ENCODE data around the gene ACTR3C.
"Not testable (repeated sequence)": the region's sequence is repeated elsewhere in the genome, so short reads cannot be mapped to it uniquely, and the experiment has no call there.

DNA sequence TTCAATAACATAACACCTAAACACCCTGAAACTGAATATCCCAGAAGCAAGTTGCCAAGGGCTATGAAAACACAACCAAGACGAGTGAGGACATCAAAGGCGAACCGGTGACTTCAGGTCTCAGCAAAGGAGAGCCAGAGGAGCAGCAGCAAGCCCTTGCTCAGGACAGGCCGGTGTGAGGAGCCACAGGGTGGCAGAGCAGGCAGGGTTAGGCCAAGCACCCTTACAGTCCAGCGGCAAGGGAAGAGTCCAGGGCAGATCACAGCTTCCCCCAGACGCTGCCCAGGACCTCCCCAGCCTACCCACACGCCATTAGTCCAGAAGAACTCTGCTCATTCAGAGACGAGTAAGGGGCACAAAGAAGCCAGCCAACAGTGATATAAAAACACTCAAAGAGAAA, 27.7 kb downstream of the ACTR3C start:
- TF ChIP-seq, protein P1, sequence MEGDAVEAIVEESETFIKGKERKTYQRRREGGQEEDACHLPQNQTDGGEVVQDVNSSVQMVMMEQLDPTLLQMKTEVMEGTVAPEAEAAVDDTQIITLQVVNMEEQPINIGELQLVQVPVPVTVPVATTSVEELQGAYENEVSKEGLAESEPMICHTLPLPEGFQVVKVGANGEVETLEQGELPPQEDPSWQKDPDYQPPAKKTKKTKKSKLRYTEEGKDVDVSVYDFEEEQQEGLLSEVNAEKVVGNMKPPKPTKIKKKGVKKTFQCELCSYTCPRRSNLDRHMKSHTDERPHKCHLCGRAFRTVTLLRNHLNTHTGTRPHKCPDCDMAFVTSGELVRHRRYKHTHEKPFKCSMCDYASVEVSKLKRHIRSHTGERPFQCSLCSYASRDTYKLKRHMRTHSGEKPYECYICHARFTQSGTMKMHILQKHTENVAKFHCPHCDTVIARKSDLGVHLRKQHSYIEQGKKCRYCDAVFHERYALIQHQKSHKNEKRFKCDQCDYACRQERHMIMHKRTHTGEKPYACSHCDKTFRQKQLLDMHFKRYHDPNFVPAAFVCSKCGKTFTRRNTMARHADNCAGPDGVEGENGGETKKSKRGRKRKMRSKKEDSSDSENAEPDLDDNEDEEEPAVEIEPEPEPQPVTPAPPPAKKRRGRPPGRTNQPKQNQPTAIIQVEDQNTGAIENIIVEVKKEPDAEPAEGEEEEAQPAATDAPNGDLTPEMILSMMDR (IDR thresholded peaks at IDR 0.05): not testable (repeated sequence)
- not testable (repeated sequence) for TF ChIP-seq POLR2A (IDR thresholded peaks at IDR 0.05)
